H1 (cell line): ENCODE data around the gene NBL1.

Source experiments
- BRCA1 ChIP-seq: IDR thresholded peaks from 2 replicates; pipeline ENCODE4 v1.6.1; 2012; ENCODE audit warnings: low read depth, low read length, improper control_type of control experiment
- EZH2 ChIP-seq: fragments of 200-600 bp; sonication (generic); IDR thresholded peaks from 2 replicates; pipeline ENCODE4 v1.7.1; 2012; ENCODE audit warnings: low read depth, mild to moderate bottlenecking, moderate library complexity, low read length, inconsistent platforms; ENCODE audit not compliant: severe bottlenecking
- HDAC6 ChIP-seq: IDR thresholded peaks from one replicate; pipeline ENCODE4 v1.7.1; 2012; ENCODE audit warnings: low read depth, mild to moderate bottlenecking, inconsistent platforms, low read length, moderate library complexity
- JUN ChIP-seq: IDR thresholded peaks from 2 replicates; pipeline ENCODE4 v1.6.1; 2011; ENCODE audit warnings: low read depth, mild to moderate bottlenecking, improper control_type of control experiment, low read length
- PHF8 ChIP-seq: fragments of 200-600 bp; sonication (generic); conservative IDR thresholded peaks from 2 replicates; pipeline ENCODE4 v1.7.1; 2012; ENCODE audit warnings: low read depth, mild to moderate bottlenecking, inconsistent platforms, low read length, moderate library complexity
- POLR2A ChIP-seq, 2 experiments: IDR thresholded peaks; 1 replicate in 1 of 2; 2 replicates in 1 of 2; pipeline ENCODE4 v1.6.1; 2011; ENCODE audit warnings: low read depth in 2 of 2, low read length in 2 of 2, mild to moderate bottlenecking in 2 of 2; ENCODE audit errors: control extremely low read depth in 1 of 2
- RAD21 ChIP-seq, 2 experiments: IDR thresholded peaks in 1 of 2; conservative IDR thresholded peaks in 1 of 2; 2 replicates each; pipeline ENCODE4 v1.6.1; 2011; ENCODE audit warnings: low read depth in 2 of 2, low read length in 2 of 2, improper control_type of control experiment in 1 of 2, inconsistent platforms in 1 of 2, mild to moderate bottlenecking in 1 of 2, moderate library complexity in 1 of 2
- TF ChIP-seq, protein P1 (sequence below), 3 experiments: IDR thresholded peaks; 1 replicate in 2 of 3; 2 replicates in 1 of 3; pipeline versions ENCODE4 v1.5.1 to v1.6.1; 2011; ENCODE audit warnings: low read length in 3 of 3, mild to moderate bottlenecking in 3 of 3, inconsistent platforms in 2 of 3, low read depth in 1 of 3, moderate library complexity in 1 of 3; ENCODE audit not compliant: insufficient read depth in 1 of 3; ENCODE audit errors: control extremely low read depth in 1 of 3

DNA sequence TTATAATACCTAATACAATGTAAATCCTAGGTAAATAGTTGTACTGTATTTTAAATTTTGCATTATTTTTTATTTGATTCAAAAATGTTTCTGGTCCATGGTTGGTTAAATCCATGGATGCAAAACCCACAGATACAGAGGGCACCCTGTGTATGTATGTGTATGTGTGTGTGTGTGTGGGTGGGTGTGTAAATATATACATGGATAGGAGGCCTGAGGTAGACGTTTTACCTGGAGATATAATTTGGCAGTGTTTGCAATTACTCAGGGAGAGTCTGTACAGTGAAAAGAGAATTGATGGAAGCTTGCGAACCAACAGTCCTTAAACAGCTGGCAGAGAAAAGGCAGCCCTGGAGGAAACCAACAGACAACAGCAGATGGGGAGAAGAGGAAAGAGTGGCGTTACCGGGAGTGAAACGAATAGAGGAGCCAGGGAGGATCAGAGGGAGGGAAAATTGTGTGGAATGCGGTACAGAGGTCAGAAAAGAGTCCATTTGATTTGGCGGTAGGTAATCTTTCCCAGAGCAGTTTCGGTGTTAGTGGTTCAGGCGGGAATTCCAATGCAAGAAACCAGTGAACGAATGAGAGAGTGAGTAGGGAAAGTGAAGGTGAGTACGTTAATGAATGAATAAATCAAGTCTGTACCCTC lies 47.9 kb upstream of the NBL1 start:
- TF ChIP-seq, protein P1, sequence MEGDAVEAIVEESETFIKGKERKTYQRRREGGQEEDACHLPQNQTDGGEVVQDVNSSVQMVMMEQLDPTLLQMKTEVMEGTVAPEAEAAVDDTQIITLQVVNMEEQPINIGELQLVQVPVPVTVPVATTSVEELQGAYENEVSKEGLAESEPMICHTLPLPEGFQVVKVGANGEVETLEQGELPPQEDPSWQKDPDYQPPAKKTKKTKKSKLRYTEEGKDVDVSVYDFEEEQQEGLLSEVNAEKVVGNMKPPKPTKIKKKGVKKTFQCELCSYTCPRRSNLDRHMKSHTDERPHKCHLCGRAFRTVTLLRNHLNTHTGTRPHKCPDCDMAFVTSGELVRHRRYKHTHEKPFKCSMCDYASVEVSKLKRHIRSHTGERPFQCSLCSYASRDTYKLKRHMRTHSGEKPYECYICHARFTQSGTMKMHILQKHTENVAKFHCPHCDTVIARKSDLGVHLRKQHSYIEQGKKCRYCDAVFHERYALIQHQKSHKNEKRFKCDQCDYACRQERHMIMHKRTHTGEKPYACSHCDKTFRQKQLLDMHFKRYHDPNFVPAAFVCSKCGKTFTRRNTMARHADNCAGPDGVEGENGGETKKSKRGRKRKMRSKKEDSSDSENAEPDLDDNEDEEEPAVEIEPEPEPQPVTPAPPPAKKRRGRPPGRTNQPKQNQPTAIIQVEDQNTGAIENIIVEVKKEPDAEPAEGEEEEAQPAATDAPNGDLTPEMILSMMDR (IDR thresholded peaks at IDR 0.05; ENCODE audit: control extremely low read depth in 1 of 3, insufficient read depth in 1 of 3, low read depth in 1 of 3, low read length in 3 of 3): no peak
- TF ChIP-seq PHF8 (no peak), BRCA1 (no peak), RAD21 (IDR thresholded peaks at IDR 0.05 in 1 of 2, conservative IDR thresholded peaks at IDR 0.05 in 1 of 2; ENCODE audit: low read depth in 2 of 2, low read length in 2 of 2) (no peak), POLR2A (IDR thresholded peaks at IDR 0.05; ENCODE audit: control extremely low read depth in 1 of 2, low read depth in 2 of 2, low read length in 2 of 2) (no peak), HDAC6 (no peak), JUN (no peak), EZH2 (no peak)
